ENCODE data around the gene ZSCAN5C.
"Not testable (repeated sequence)": the region's sequence is repeated elsewhere in the genome, so short reads cannot be mapped to it uniquely, and the experiment has no call there.

The ZSCAN5C gene

GRCh38 chr19:56191711-56192110 is 10.4 kb upstream of the ZSCAN5C start:
- no peak for TF ChIP-seq ZFX (IDR thresholded peaks at IDR 0.05)
- no peak for TF ChIP-seq CTCF (conservative IDR thresholded peaks at IDR 0.05)
- H3K27ac ChIP-seq: no peak overlapping the region

GRCh38 chr19:56193981-56194640 is 8.0 kb upstream of the ZSCAN5C start:
- TF ChIP-seq ZFX (IDR thresholded peaks at IDR 0.05): no peak
- TF ChIP-seq CTCF (conservative IDR thresholded peaks at IDR 0.05): no peak
- no peak overlapping the region for H3K27ac ChIP-seq

GRCh38 chr19:56197646-56198045 is 4.4 kb upstream of the ZSCAN5C start, which contains the start of gene ZSCAN5B:
Gene ZSCAN5B (minus strand): TSS chr19:56197783. CDS start chr19:56193052, 4,731 bp downstream.
- not testable (repeated sequence) for H3K27ac ChIP-seq

GRCh38 chr19:56199687-56200086 is 2.4 kb upstream of the ZSCAN5C start:
- TF ChIP-seq CTCF (conservative IDR thresholded peaks at IDR 0.05) (no peak), ZFX (IDR thresholded peaks at IDR 0.05) (no peak)
- no peak overlapping the region for H3K27ac ChIP-seq

- not testable (repeated sequence) for H3K27ac ChIP-seq
These were observed 5.5 kb downstream of the ZSCAN5C start for GRCh38 chr19:56207581-56207980.

- no peak overlapping the region for H3K27ac ChIP-seq
- TF ChIP-seq CTCF (conservative IDR thresholded peaks at IDR 0.05) (no peak), ZFX (IDR thresholded peaks at IDR 0.05) (no peak)
These were observed 7.0 kb downstream of the ZSCAN5C start for GRCh38 chr19:56209091-56209490.

GRCh38 chr19:56210036-56210435 is 8.0 kb downstream of the ZSCAN5C start:
- not testable (repeated sequence) for H3K27ac ChIP-seq

GRCh38 chr19:56211718-56212117 is 9.6 kb downstream of the ZSCAN5C start:
- no peak overlapping the region for H3K27ac ChIP-seq
- TF ChIP-seq CTCF (conservative IDR thresholded peaks at IDR 0.05) (no peak), ZFX (IDR thresholded peaks at IDR 0.05) (no peak)

- TF ChIP-seq ZFX (IDR thresholded peaks at IDR 0.05) (no peak), CTCF (conservative IDR thresholded peaks at IDR 0.05) (no peak)
- H3K27ac ChIP-seq: no peak overlapping the region
These were observed 15.2 kb downstream of the ZSCAN5C start for GRCh38 chr19:56217039-56217949.

Measured in C4-2B (cell line).